Measurements from ENCODE around the gene BABAM2.

BABAM2 gene

GRCh38 chr2:28217042-28217740, 326.7 kb downstream of the BABAM2 start:
- DNase-seq (ENCODE audit: extremely low spot score, insufficient read length, low read depth) (no peak), FAIRE-seq (no peak)

- DNase-seq (ENCODE audit: extremely low spot score, insufficient read length, low read depth), result no peak
- FAIRE-seq, result no peak
Observed at GRCh38 chr2:28219138-28219537, 328.6 kb downstream of the BABAM2 start.

- FAIRE-seq, result no peak
- DNase-seq (ENCODE audit: extremely low spot score, insufficient read length, low read depth), result no peak
Observed at GRCh38 chr2:28219758-28220368, 329.3 kb downstream of the BABAM2 start.

DNA sequence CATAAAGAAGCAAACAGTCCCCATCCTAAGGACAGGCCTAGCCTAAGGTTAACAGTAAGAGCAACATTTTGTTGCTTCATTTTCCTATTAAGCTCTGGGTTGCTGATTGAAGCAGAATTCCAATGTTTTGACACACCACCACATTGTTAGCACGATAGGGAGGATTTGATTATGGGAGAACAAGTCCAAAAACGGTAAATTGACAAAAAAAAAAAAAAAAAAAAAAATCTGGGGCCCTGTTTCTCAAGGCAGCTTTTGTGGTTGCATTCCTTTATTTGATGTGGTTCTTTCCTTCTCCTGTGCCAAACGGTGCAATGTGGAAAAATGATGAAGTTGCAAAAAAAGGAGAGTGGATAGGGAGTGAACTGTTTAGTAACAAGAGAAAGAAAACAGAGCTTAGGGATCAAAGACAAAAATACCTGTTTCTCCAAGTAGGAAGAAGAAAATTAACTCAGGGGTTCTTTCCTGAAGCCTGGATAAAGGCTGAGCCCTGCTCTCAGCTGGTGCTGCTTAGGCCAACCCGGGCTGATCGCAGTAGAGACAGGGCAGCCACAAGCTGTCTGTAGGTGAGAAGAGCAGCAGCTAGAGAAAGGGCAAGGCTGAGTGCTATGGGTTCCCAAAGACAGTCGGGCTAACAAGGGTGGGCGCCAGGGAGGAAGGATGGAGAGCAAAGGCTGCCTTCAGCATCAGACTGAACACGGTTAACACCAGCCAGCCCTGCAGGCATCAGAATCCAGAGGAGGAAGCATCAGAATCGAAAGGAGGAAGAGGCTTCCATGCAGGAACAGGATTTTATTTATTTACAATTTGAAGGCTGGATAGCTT, 334.3 kb downstream of the BABAM2 start:
- DNase-seq (ENCODE audit: extremely low spot score, insufficient read length, low read depth) (no peak), FAIRE-seq (no peak)

- FAIRE-seq (no peak), DNase-seq (ENCODE audit: extremely low spot score, insufficient read length, low read depth) (no peak)
Observed at GRCh38 chr2:28225473-28226080, 335.0 kb downstream of the BABAM2 start.

- no peak for DNase-seq (ENCODE audit: extremely low spot score, insufficient read length, low read depth)
- no peak for FAIRE-seq
Observed at GRCh38 chr2:28226558-28226957, 336.0 kb downstream of the BABAM2 start.

DNA sequence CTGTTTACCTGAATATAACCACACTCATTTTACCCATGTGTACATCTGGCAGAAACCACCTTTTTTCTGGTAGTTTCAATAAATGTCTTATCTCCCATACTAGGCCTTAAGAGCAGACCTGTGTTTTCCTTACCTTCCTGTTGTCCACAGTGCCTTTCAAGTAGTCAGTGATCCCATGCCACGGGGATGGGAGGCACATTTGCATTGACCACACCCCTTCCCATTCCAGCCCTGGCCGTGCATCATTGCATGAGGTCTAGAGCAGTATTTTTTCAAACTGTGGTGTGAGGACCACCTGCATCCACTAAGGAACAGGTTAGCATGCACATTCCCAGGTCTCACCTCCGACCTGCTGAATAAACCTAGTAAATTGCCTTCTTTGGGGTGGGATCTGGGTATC, 337.0 kb downstream of the BABAM2 start:
- DNase-seq (ENCODE audit: extremely low spot score, insufficient read length, low read depth) (no peak), FAIRE-seq (no peak)

DNA sequence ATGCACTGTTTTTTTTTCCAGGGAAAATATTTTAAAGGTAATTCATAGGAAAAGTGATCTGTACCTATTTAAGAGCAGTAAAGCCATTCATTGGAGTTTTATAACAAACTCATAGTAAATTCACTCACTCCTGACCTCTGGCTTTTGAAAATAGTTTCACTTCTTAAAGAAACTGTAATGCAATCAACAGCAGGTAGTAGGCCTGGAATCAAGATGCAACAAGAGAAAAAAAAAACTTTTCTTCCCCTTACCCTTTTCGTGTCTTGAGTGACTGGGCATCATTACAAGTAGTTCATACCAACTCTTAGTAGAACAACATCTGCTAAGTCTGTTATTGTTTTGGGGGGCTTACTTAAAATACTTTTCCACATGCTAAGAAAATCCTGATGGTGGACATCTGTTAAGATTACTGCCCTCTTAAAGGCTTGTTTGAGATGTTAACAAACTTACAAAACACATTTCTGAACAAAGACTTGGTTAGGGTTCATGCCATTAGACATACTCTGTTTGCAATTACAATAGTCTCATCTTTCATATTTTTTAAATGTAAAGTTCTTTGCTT, 338.0 kb downstream of the BABAM2 start:
- FAIRE-seq (no peak), DNase-seq (ENCODE audit: extremely low spot score, insufficient read length, low read depth) (no peak)

DNA sequence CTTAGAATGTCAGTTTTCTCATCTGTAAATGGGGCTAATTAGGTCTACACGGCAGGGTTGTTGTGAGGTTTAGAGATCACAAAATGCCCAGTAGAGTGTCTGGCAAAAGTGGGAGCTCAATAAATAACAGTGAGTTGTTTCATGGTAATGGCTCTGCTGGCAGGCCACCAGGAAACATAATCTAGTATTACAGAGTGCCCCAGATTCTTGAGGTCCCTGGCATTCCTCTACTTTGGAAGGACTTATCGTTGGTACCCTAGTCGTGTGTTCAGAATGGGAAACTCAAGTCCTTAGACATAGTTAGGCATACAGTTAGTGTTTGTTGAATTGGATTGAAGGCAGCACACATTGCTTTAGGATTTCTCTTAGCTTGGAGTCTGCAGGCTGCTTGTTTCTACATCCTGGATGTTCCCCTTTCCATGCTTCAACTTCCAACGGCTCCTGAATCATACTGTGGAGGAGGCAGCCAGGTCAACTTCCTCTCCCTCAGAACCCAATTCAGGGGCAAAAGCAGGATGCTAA, 340.6 kb downstream of the BABAM2 start:
- FAIRE-seq, result no peak
- no peak for DNase-seq (ENCODE audit: extremely low spot score, insufficient read length, low read depth)

DNA sequence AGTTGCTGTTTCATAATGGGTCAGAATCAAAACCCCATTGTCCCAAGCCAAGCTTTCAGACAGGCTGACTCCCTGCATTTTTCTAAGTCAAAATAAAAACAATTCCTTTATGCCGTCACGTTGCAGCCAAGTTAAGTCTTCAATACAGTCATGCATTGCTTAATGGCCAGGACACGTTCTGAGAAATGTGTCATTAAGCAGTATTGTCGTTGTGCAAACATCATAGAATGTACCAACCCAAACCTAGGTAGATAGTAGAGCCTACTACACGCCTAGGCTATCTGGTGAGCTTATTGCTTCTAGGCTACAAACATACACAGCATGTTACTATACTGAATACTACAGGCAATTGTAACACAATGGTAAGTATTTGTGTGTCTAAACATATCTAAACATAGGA, 341.8 kb downstream of the BABAM2 start:
- FAIRE-seq (no peak), DNase-seq (ENCODE audit: extremely low spot score, insufficient read length, low read depth) (no peak)

- DNase-seq (ENCODE audit: extremely low spot score, insufficient read length, low read depth), result no peak
- FAIRE-seq, result no peak
Observed at GRCh38 chr2:28233164-28233676, 342.7 kb downstream of the BABAM2 start.

DNA sequence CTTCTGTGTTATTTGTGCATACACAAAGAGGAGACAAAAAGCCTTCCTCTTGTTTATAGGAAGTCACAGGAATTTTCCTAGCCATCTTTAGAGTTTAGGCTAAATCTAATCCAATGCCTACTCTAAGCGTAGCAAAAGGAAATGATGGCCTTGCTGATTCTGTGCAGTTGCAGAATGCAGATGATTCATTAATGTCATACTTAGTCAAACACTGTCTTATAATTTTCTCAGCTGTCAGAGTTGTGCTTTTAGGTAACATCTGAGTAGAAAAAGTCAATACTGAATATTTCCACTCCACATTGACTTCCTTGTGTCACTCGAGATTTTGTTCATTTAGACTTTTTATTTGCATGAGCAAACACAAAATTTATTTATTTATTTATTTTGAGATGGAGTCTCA, 344.3 kb downstream of the BABAM2 start:
- DNase-seq (ENCODE audit: extremely low spot score, insufficient read length, low read depth) (no peak), FAIRE-seq (no peak)

- no peak for FAIRE-seq
Observed at GRCh38 chr2:28239207-28239606, 348.7 kb downstream of the BABAM2 start.

GRCh38 chr2:28240937-28241336, 350.4 kb downstream of the BABAM2 start:
- FAIRE-seq, result no peak
- no peak for DNase-seq (ENCODE audit: extremely low spot score, insufficient read length, low read depth)

More at GRCh38 chr2:28239207-28239606, 348.7 kb downstream of the BABAM2 start:
- no peak for DNase-seq (ENCODE audit: extremely low spot score, insufficient read length, low read depth)

DNA sequence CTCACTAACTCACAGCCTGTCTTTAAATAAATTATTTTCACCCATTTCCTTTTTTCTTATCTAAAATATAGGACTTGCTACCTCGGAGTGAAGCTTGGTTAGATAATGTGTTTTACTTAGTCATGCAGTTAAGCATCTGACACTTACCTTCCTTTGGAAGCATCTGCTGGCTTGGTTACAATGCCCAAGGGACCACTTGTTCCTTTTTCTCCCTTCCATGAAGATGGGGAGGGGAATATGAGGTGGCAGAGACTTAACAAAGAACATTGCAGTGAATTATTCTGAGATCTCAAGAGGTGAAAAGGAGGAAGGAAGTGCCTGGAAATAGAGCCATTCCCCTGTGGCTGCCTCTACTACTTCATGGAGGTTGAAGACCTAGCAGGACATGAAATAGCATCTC, 356.8 kb downstream of the BABAM2 start:
- no peak for FAIRE-seq
- no peak for DNase-seq (ENCODE audit: extremely low spot score, insufficient read length, low read depth)

- no peak for FAIRE-seq
- DNase-seq (ENCODE audit: extremely low spot score, insufficient read length, low read depth), result no peak
Observed at GRCh38 chr2:28247734-28248133, 357.2 kb downstream of the BABAM2 start.

- DNase-seq (ENCODE audit: extremely low spot score, insufficient read length, low read depth) (no peak), FAIRE-seq (no peak)
Observed at GRCh38 chr2:28248511-28248910, 358.0 kb downstream of the BABAM2 start.

GRCh38 chr2:28250006-28250405, 359.5 kb downstream of the BABAM2 start:
- FAIRE-seq (no peak), DNase-seq (ENCODE audit: extremely low spot score, insufficient read length, low read depth) (no peak)

GRCh38 chr2:28251337-28251736, 360.8 kb downstream of the BABAM2 start:
- DNase-seq (ENCODE audit: extremely low spot score, insufficient read length, low read depth), result no peak
- no peak for FAIRE-seq

DNA sequence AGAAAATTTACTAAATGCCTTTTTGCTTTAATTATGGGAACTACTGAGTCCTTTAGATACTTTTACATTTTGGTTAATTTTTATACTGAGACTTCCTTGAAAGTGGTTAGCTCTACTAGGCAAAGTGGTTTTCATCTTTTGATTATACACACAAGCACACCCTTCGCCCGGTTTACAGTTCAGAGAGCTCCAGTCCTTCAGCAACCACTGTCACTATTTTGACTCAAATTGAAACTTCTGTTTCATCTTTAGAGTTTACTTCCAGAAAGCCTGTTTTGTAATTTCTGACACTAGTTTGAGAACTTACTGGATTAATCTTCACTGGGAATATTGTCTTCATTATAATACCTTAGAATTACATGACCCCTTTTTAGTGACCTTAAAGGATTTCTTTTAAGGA, 361.8 kb downstream of the BABAM2 start:
- FAIRE-seq, result peak; percentile 93
- peak; percentile 35 for DNase-seq (ENCODE audit: extremely low spot score, insufficient read length, low read depth)
